GM21576 (cell line): ENCODE data around the gene C10orf71.
A peak's percentile ranks its signal among the peaks of the same experiment; 100 is the strongest.

Source experiments
- ATAC-seq: cut with Tn5 transposase; IDR thresholded peaks from one replicate; pipeline ENCODE4 v1.9.1; 2021; ENCODE audit warnings: mild to moderate bottlenecking, moderate library complexity; ENCODE audit not compliant: unreplicated experiment

C10orf71 gene

GRCh38 chr10:49290607-49291006, 8.4 kb upstream of the C10orf71 start:
- no peak for ATAC-seq

DNA sequence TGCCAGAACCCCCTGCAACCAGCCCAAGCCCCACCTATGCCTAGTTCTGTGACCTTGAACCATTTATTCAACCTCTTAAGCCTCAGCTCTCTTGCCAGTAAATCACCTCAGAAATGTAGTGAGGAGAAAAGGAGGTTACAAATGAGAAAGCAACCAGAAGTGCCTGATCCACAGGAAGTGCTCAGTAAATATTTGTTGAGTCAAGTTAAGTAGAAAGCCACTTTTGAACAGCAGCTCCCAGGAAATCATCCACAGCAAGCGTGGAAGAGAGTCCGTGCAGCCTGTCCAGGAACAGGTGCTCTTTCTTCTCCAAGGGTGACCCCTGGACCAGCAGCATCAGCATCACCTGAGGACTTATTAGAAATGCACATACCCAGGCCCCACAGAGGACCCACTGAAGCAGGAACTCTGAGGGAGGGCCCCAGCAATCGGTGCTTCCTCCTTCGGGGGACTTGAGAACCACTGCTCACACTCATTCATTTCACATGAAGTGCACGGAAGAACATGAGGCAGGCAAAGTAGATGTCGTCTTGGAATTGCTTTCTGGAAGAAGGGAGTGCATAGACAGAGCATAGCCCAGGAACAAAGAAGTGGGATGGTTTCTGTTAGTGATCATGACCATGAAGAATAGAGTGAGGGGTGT, 6.3 kb upstream of the C10orf71 start:
- no peak for ATAC-seq

- ATAC-seq, result no peak
Measured at GRCh38 chr10:49293208-49293603, 5.8 kb upstream of the C10orf71 start.

- ATAC-seq, result no peak
Measured at GRCh38 chr10:49294731-49295130, 4.2 kb upstream of the C10orf71 start.

DNA sequence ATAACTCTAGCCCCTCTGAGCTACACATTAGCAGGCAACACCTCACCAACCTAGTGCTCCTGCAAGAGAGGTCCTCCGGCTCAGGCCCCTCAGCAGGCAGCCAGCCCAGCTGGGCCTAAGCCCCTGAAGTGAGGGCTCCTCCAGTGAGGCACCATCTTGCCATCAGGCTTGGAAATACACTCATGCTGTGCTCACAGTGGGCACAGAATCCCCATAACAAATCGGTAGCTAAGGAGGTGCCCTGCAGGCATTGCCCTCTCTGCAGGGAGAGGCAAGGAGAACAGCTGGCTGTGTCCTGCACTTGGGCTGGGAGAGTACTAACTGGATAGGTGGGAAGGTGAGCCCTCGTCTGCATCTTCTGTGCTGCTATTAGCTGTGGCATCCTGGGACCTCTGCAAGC, 3.7 kb upstream of the C10orf71 start:
- ATAC-seq, result no peak

DNA sequence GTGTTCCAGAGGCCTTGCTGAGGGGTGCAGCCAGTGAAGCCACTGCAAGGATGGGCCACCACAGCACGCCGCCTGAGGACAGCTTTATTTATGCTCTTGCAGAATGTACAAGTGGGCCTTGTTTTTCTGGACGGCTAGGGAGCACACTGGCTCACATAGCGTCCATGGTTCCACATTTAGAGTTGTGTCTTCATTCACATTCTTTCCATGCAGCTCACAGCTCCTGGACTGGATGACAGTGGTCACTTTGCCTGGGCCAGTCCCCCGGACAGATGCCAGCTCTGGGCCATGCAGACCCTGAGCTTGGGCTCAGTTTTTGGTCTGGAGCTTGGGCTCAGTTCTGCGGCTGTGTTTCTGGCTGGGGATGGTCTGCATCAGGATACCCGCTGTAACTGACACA, 2.6 kb upstream of the C10orf71 start:
- ATAC-seq, result no peak

GRCh38 chr10:49296836-49297235, 2.1 kb upstream of the C10orf71 start:
- no peak for ATAC-seq

- ATAC-seq, result no peak
Measured at GRCh38 chr10:49297818-49298670, 926 bp upstream of the C10orf71 start.

DNA sequence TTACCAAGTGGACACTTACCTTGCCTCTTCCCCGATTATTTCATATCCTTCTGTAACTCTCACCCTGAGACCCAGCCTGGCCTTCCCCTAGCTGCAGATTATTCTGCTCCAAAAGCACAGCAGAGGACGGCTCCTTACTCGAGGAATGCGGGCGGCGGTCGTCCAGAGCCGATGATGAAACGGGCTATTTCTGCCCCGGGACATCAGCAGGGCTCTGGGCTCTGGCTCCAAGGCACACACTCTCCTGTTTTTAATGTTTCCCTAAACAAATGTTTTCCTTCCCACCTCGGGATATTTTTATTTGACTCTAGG, 343 bp upstream of the C10orf71 start:
- no peak for ATAC-seq

DNA sequence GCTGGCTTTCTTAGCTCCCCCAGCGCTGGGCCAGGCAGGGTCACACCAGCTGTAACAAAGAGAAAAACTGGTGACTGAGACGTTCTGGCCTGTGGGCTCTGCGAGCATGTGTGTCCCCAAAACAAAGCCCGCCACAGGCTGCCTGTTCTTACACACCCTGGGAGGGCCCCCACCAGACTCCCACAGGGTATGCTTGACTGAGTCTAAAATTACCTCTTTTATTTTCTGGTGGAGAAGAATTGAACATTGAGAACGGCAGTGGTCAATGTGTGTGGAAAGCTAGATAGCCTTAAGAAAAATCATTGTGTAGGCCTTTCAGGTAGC, 808 bp downstream of the C10orf71 start:
- ATAC-seq, result peak; percentile 79

DNA sequence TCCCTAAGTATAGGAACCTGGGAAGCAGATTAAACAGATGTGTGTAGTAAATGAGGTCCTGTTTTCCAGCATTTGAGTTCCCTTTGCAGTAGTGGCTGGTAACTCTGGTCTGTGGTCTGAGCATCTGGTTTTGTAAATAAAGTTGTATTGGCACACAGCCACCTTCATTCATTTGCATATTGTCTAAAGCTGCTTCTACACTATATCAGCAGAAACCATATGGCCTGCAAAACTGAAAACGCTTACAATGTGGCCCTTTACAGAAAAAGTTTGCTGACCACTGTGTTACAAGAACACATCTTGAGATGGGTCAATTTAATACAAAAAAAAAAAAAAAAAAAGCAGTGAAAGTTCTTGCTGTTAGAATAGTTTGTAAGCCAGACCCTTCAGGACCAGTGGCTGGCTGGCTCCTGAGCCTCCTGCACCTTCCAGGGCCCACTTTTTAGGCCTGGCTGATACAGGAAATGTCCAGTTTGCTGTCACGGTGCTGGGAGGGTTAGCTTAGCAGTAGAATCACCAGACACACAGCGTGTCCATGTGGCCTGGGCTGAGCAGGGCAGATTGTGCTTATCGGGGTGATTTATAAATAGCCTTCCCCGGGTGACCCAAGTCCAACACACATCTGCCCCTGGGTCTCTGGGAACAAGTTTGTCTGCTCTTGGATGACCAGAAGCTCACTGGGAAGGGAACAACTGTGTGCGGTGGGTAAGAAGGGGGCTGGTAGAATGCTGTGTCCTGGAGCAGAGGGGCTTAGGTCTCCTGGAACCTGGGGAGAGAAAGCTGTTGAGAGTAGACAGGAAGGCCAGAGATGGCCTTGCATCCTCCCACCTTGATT, 1.4 kb downstream of the C10orf71 start:
- ATAC-seq, result peak; percentile 72

DNA sequence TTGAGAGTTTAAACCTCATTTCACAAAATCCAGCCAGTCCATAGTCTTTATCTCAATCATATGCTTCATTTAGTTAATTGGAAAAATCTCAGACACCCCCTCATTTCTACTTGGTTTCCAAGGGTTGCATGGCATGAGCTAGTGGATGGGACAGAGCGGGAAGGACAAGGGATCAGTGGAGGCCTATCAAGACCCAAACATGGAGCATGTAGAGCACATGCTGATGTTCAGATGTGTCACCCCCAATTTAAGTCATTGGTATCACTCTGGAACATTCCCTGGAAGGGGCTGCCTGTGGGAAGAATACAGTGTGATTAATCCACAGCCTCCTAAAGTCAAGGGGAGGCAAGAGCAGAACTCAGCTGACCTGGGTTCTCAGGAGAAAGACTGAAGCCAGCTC, 2.3 kb downstream of the C10orf71 start:
- ATAC-seq, result no peak

DNA sequence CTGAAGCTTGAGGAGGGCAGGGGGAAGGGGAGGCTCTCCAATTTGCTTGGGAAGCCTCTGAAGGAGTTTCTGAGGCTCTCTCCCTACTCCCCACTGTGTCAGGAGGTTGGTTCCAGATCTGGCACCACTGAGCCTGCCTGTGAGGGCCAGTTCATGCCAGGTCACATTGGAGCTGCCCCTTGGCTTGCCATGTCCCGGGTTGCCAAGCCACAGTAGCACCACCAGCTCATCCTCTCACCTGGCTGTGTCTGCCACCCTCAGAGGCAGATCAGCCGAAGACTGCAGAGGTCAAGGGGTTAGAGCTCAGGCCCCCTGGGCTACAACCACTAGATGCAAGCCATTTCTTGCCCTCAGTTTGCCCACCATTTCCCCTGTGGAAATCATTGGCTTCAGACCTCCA, 3.1 kb downstream of the C10orf71 start:
- no peak for ATAC-seq

DNA sequence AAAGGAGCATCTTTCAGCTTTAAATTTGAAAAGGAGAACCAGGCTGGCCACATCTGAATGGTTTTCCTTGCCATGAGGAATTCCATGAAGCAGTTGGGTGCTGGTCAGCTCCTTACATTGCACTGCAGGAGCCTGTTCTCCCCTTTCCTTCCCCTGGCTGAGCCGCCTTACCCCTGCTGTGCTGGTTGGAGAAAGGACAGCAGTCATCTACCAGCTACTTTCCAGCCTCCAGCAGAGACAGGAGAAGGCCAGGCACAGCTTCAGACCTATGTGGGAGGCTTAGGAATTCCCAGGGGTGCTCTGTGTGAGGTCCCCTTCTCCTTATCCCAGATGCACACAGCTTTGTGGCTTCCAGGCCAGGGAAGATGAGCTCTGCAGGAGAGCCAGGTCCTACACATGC, 4.7 kb downstream of the C10orf71 start:
- no peak for ATAC-seq

GRCh38 chr10:49304137-49304536, 5.2 kb downstream of the C10orf71 start:
- ATAC-seq, result no peak

GRCh38 chr10:49307921-49308320, 9.0 kb downstream of the C10orf71 start:
- ATAC-seq, result no peak

- no peak for ATAC-seq
Measured at GRCh38 chr10:49308881-49309280, 9.9 kb downstream of the C10orf71 start.

DNA sequence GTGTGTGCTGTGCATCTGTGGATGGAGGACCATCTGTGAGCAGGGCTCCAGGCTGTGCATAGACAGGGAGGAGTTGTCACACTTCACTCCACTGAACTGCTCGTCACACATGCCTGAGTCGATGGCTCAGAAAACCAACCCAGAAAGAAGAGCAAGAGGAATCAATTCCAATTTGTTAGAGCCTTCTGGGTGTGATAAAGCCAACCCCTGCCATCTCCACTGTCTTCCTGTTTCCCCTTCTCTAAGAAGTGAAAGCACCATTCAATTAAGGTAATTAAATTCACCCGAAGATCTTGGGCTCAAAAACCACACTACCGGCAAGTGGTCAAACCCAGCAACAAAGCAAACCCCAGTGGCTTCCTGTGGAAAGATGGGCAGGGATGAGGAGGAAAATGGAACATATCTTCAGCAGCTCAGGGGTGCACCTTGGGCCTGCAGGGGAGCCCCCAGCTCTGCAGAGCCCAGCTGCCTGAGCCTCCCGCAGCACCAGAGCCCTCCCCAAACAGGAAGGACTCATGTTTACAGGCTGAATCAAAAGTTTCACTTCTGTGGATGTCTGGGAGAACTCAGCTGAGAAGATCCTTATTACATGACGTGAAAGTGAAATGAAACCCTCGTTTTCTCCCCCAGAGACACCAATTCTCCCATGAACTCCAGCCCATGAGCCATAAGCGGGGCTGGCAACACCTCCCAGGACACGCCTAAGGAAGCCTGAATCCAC, 10.9 kb downstream of the C10orf71 start:
- peak; percentile 61 for ATAC-seq

- ATAC-seq, result no peak
Measured at GRCh38 chr10:49310460-49310859, 11.5 kb downstream of the C10orf71 start.

DNA sequence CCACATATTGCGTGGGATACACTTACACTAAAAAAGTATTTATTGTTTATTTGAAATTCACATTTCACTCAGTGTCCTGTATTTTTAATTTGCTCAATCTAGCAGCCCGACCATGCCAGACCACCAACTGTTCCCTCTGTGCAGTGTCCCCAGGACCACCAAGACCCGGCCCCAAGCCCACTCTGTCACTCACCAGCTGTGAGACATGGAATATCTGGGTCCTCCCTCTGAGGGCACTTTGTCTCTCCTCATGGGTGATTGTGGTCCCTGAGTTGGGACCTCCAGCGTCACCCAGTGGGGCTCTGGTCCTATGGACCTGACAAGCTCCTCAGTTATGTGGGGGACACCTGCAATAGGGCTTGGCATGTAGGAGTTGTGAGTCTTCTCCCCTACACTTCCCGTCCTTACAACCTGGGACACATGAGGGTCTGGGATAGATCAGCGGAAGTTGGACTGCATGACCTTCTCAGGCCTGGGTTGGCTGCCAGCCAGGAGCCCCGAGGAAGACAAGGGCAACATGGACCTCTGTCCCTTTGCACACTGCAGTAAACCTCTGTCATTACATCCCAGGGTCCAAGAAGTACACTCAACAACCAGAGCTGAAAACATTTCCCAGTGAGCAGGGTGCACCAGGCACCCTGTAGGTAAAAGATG, 12.1 kb downstream of the C10orf71 start:
- ATAC-seq, result no peak
